ENCODE data around the gene SH3BP1.

The SH3BP1 gene

GRCh38 chr22:37632174-37633088, 7.0 kb upstream of the SH3BP1 start:
- Histone ChIP-seq H3K36me3 (ENCODE audit: control insufficient read depth in 1 of 2, insufficient read depth in 2 of 2, low read depth in 1 of 2, low read length in 2 of 2) (peaks cover 26 to 48% of the 10 kb centered on the region in 2 experiments), H3K4me1 (ENCODE audit: control insufficient read depth, insufficient read depth, low read depth, low read length) (peaks cover 67% of the 10 kb centered on the region), H2BK120ac (ENCODE audit: low read depth, low read length) (peak overlapping the region; percentile 91)

GRCh38 chr22:37633089-37633624, 6.3 kb upstream of the SH3BP1 start:
- Histone ChIP-seq H2BK120ac (ENCODE audit: low read depth, low read length) (peak overlapping the region; percentile 91), H3K9ac (ENCODE audit: low read length) (peak overlapping the region; percentile 75), H2AFZ (ENCODE audit: low read depth, low read length) (no peak overlapping the region), H3K27ac (ENCODE audit: low read length, poor library complexity, severe bottlenecking) (peak overlapping the region; percentile 88), H3K4me2 (ENCODE audit: low read length, poor library complexity, severe bottlenecking) (no peak overlapping the region), H3K4me1 (ENCODE audit: control insufficient read depth, insufficient read depth, low read depth, low read length) (peaks cover 69% of the 10 kb centered on the region), H2AK5ac (ENCODE audit: low read length, severe bottlenecking) (peak overlapping the region; percentile 82), H3K4ac (ENCODE audit: low read depth in 1 of 2, low read length in 2 of 2) (peak overlapping the region; percentile 91 to 93), H3K36me3 (ENCODE audit: control insufficient read depth in 1 of 2, insufficient read depth in 2 of 2, low read depth in 1 of 2, low read length in 2 of 2) (peaks cover 26 to 43% of the 10 kb centered on the region in 2 experiments), H3K4me3 (ENCODE audit: insufficient read depth in 1 of 2, low read depth in 1 of 2, low read length in 2 of 2) (no peak overlapping the region), H2BK5ac (ENCODE audit: low read depth, low read length, poor library complexity, severe bottlenecking) (peak overlapping the region; percentile 47), H3K27me3 (ENCODE audit: control insufficient read depth in 1 of 2, insufficient read depth in 1 of 2, low read length in 2 of 2) (no peaks in the 10 kb centered on the region), H2BK12ac (ENCODE audit: low read length in 2 of 2) (peak overlapping the region; percentile 86 to 98), H3K79me1 (replicated peaks; ENCODE audit: low read length, poor library complexity, severe bottlenecking) (no peaks in the 10 kb centered on the region), H3K23ac (ENCODE audit: low read length in 2 of 2) (no peak overlapping the region), H4K8ac (ENCODE audit: low read length) (peak overlapping the region; percentile 83), H3K14ac (ENCODE audit: low read length in 2 of 2) (peak overlapping the region in 1 of 2 experiments; percentile 88), H3K9me3 (ENCODE audit: control insufficient read depth, low read length) (no peaks in the 10 kb centered on the region), H3K18ac (ENCODE audit: low read depth in 1 of 2, low read length in 2 of 2) (peak overlapping the region; percentile 84 to 94), H2BK15ac (ENCODE audit: low read depth, poor library complexity, severe bottlenecking) (peak overlapping the region; percentile 91), H4K91ac (ENCODE audit: low read length) (peak overlapping the region; percentile 62)
- DNase-seq: no peak
- 45% methylated on average over 11 of the region's 11 CpGs for WGBS

More at GRCh38 chr22:37632174-37633088, 7.0 kb upstream of the SH3BP1 start:
- H3K9ac ChIP-seq (ENCODE audit: low read length): no peak overlapping the region
- H3K9me3 ChIP-seq (ENCODE audit: control insufficient read depth, low read length): no peaks in the 10 kb centered on the region
- H3K4me2 ChIP-seq (ENCODE audit: low read length, poor library complexity, severe bottlenecking): no peak overlapping the region
- no peak overlapping the region for H3K23ac ChIP-seq (ENCODE audit: low read length in 2 of 2)
- H2BK15ac ChIP-seq (ENCODE audit: low read depth, poor library complexity, severe bottlenecking): peak overlapping the region; percentile 8
- no peaks in the 10 kb centered on the region for H3K27me3 ChIP-seq (ENCODE audit: control insufficient read depth in 1 of 2, insufficient read depth in 1 of 2, low read length in 2 of 2)
- H2BK5ac ChIP-seq (ENCODE audit: low read depth, low read length, poor library complexity, severe bottlenecking): peak overlapping the region; percentile 47
- peak overlapping the region; percentile 91 to 93 for H3K4ac ChIP-seq (ENCODE audit: low read depth in 1 of 2, low read length in 2 of 2)
- H2BK12ac ChIP-seq (ENCODE audit: low read length in 2 of 2): peak overlapping the region; percentile 86 to 98
- peak overlapping the region; percentile 88 for H3K27ac ChIP-seq (ENCODE audit: low read length, poor library complexity, severe bottlenecking)
- WGBS: 83% methylated on average over 13 of the region's 14 CpGs
- H3K4me3 ChIP-seq (ENCODE audit: insufficient read depth in 1 of 2, low read depth in 1 of 2, low read length in 2 of 2): no peak overlapping the region
- H3K79me1 ChIP-seq (replicated peaks; ENCODE audit: low read length, poor library complexity, severe bottlenecking): no peaks in the 10 kb centered on the region
- DNase-seq: no peak
- H4K91ac ChIP-seq (ENCODE audit: low read length): peak overlapping the region; percentile 76
- no peak overlapping the region for H2AFZ ChIP-seq (ENCODE audit: low read depth, low read length)
- peak overlapping the region; percentile 83 for H4K8ac ChIP-seq (ENCODE audit: low read length)
- peak overlapping the region; percentile 82 for H2AK5ac ChIP-seq (ENCODE audit: low read length, severe bottlenecking)
- H3K14ac ChIP-seq (ENCODE audit: low read length in 2 of 2): peak overlapping the region in 1 of 2 experiments; percentile 69
- H3K18ac ChIP-seq (ENCODE audit: low read depth in 1 of 2, low read length in 2 of 2): peak overlapping the region; percentile 84 to 94

- Histone ChIP-seq H3K4ac (ENCODE audit: low read depth in 1 of 2, low read length in 2 of 2) (peak overlapping the region; percentile 88 to 93), H3K27me3 (ENCODE audit: control insufficient read depth in 1 of 2, insufficient read depth in 1 of 2, low read length in 2 of 2) (peaks cover 0 to 2% of the 10 kb centered on the region in 2 experiments), H2BK15ac (ENCODE audit: low read depth, poor library complexity, severe bottlenecking) (peak overlapping the region; percentile 97), H2BK12ac (ENCODE audit: low read length in 2 of 2) (peak overlapping the region; percentile 41 to 98), H4K8ac (ENCODE audit: low read length) (peak overlapping the region; percentile 62), H3K4me1 (ENCODE audit: control insufficient read depth, insufficient read depth, low read depth, low read length) (peaks cover 74% of the 10 kb centered on the region), H2BK5ac (ENCODE audit: low read depth, low read length, poor library complexity, severe bottlenecking) (peak overlapping the region; percentile 44), H2AK5ac (ENCODE audit: low read length, severe bottlenecking) (peak overlapping the region; percentile 82), H3K14ac (ENCODE audit: low read length in 2 of 2) (peak overlapping the region in 1 of 2 experiments; percentile 78), H3K23ac (ENCODE audit: low read length in 2 of 2) (peak overlapping the region in 1 of 2 experiments; percentile 71), H3K79me1 (replicated peaks; ENCODE audit: low read length, poor library complexity, severe bottlenecking) (no peaks in the 10 kb centered on the region), H2BK120ac (ENCODE audit: low read depth, low read length) (peak overlapping the region; percentile 89), H3K4me3 (ENCODE audit: insufficient read depth in 1 of 2, low read depth in 1 of 2, low read length in 2 of 2) (peak overlapping the region in 1 of 2 experiments; percentile 70), H3K27ac (ENCODE audit: low read length, poor library complexity, severe bottlenecking) (peak overlapping the region; percentile 88), H3K9ac (ENCODE audit: low read length) (peak overlapping the region; percentile 75), H2AFZ (ENCODE audit: low read depth, low read length) (no peak overlapping the region), H3K18ac (ENCODE audit: low read depth in 1 of 2, low read length in 2 of 2) (peak overlapping the region; percentile 84 to 97), H3K9me3 (ENCODE audit: control insufficient read depth, low read length) (no peaks in the 10 kb centered on the region), H3K36me3 (ENCODE audit: control insufficient read depth in 1 of 2, insufficient read depth in 2 of 2, low read depth in 1 of 2, low read length in 2 of 2) (peaks cover 26 to 39% of the 10 kb centered on the region in 2 experiments), H4K91ac (ENCODE audit: low read length) (peak overlapping the region; percentile 59), H3K4me2 (ENCODE audit: low read length, poor library complexity, severe bottlenecking) (peak overlapping the region; percentile 34)
- WGBS: 6% methylated on average over 24 of the region's 24 CpGs
- DNase-seq: peak; percentile 92
Observed at GRCh38 chr22:37633625-37634416, 5.6 kb upstream of the SH3BP1 start.
